ENCODE measurements around the gene ATF3.
A peak's percentile ranks its signal among the peaks of the same experiment; 100 is the strongest.
"Not testable (repeated sequence)": the region's sequence is repeated elsewhere in the genome, so short reads cannot be mapped to it uniquely, and the experiment has no call there.

ATF3 gene

GRCh38 chr1:212629450-212630157, 21.0 kb downstream of the ATF3 start:
- DNase-seq = no peak

GRCh38 chr1:212630158-212630900, 21.8 kb downstream of the ATF3 start:
- no peak for DNase-seq

GRCh38 chr1:212633161-212633560, 24.6 kb downstream of the ATF3 start:
- DNase-seq = peak; percentile 65

GRCh38 chr1:212634252-212634651, 25.7 kb downstream of the ATF3 start:
- no peak for DNase-seq

- DNase-seq = no peak
Observed at GRCh38 chr1:212635141-212635631, 26.6 kb downstream of the ATF3 start.

GRCh38 chr1:212637902-212638301, 29.3 kb downstream of the ATF3 start:
- no peak for DNase-seq

GRCh38 chr1:212638492-212639151, 30.1 kb downstream of the ATF3 start:
- DNase-seq = peak; percentile 83

- not testable (repeated sequence) for DNase-seq
Observed at GRCh38 chr1:212639524-212639923, 31.0 kb downstream of the ATF3 start.

GRCh38 chr1:212640223-212640878, 31.8 kb downstream of the ATF3 start:
- no peak for DNase-seq

- DNase-seq = no peak
Observed at GRCh38 chr1:212641956-212642355, 33.4 kb downstream of the ATF3 start.

- no peak for DNase-seq
Observed at GRCh38 chr1:212643877-212644276, 35.3 kb downstream of the ATF3 start.

GRCh38 chr1:212644866-212645545, 36.4 kb downstream of the ATF3 start:
- no peak for DNase-seq

GRCh38 chr1:212645546-212646543, 37.3 kb downstream of the ATF3 start:
- no peak for DNase-seq

- no peak for DNase-seq
Observed at GRCh38 chr1:212646588-212646987, 38.0 kb downstream of the ATF3 start.

GRCh38 chr1:212647004-212647403, 38.4 kb downstream of the ATF3 start:
- DNase-seq = no peak

- DNase-seq = no peak
Observed at GRCh38 chr1:212648431-212648830, 39.9 kb downstream of the ATF3 start.

GRCh38 chr1:212649020-212649419, 40.5 kb downstream of the ATF3 start:
- no peak for DNase-seq

- no peak for DNase-seq
Observed at GRCh38 chr1:212650228-212650627, 41.7 kb downstream of the ATF3 start.

GRCh38 chr1:212651521-212651920, 43.0 kb downstream of the ATF3 start:
- DNase-seq = no peak

- no peak for DNase-seq
Observed at GRCh38 chr1:212651977-212652376, 43.4 kb downstream of the ATF3 start.

- no peak for DNase-seq
Observed at GRCh38 chr1:212652609-212653008, 44.0 kb downstream of the ATF3 start.
